Ectodermal cell (in vitro differentiated cells): ENCODE measurements around the gene C11orf54. TPM values are rescaled to one million over a fixed set of nuclear protein-coding genes. Genes with fewer than 3 reads are reported as not detected.

Experiments used
- H3K27ac ChIP-seq: 2 replicates; pipeline ENCODE4 v1.7.0; 2013; ENCODE audit warnings: mild to moderate bottlenecking, low read depth, low read length; ENCODE audit not compliant: insufficient read depth, poor library complexity, severe bottlenecking
- H3K27me3 ChIP-seq: 2 replicates; pipeline ENCODE4 v1.7.0; 2013; ENCODE audit warnings: mild to moderate bottlenecking, low read length; ENCODE audit not compliant: insufficient read depth, control insufficient read depth, poor library complexity, severe bottlenecking
- H3K36me3 ChIP-seq: one replicate; pipeline ENCODE4 v1.7.0; 2013; ENCODE audit warnings: low read length; ENCODE audit not compliant: control insufficient read depth, insufficient read depth
- H3K4me1 ChIP-seq: one replicate; pipeline ENCODE4 v1.7.0; 2013; ENCODE audit warnings: low read length; ENCODE audit not compliant: control insufficient read depth, insufficient read depth
- H3K4me3 ChIP-seq: 2 replicates; pipeline ENCODE4 v1.7.0; 2013; ENCODE audit warnings: low read depth, low read length, control low read depth; ENCODE audit not compliant: insufficient read depth
- H3K9me3 ChIP-seq: 2 replicates; pipeline ENCODE4 v1.7.0; 2013; ENCODE audit warnings: mild to moderate bottlenecking, low read length, moderate library complexity; ENCODE audit not compliant: control insufficient read depth
- WGBS, 2 experiments: methylation state at CpG; one replicate each; pipeline ENCODE4 v1.1.7; 2013; ENCODE audit warnings: missing lambda C conversion rate in 2 of 2; 5-methylcytosine and 5-hydroxymethylcytosine counted together
- polyA plus RNA-seq, 4 experiments: library from polyadenylated mRNA; stranded (reverse); fragments of 50-300 nt; gene quantifications; one replicate each; pipeline ENCODE4 v1.2.3, GENCODE V29; 2013

Gene C11orf54
- polyA plus RNA-seq (2013, experiment 1 of 4) = 32.8 TPM
- 36.0 TPM for polyA plus RNA-seq (2013, experiment 2 of 4)
- 32.1 TPM for polyA plus RNA-seq (2013, experiment 3 of 4)
- 35.6 TPM for polyA plus RNA-seq (2013, experiment 4 of 4)

DNA sequence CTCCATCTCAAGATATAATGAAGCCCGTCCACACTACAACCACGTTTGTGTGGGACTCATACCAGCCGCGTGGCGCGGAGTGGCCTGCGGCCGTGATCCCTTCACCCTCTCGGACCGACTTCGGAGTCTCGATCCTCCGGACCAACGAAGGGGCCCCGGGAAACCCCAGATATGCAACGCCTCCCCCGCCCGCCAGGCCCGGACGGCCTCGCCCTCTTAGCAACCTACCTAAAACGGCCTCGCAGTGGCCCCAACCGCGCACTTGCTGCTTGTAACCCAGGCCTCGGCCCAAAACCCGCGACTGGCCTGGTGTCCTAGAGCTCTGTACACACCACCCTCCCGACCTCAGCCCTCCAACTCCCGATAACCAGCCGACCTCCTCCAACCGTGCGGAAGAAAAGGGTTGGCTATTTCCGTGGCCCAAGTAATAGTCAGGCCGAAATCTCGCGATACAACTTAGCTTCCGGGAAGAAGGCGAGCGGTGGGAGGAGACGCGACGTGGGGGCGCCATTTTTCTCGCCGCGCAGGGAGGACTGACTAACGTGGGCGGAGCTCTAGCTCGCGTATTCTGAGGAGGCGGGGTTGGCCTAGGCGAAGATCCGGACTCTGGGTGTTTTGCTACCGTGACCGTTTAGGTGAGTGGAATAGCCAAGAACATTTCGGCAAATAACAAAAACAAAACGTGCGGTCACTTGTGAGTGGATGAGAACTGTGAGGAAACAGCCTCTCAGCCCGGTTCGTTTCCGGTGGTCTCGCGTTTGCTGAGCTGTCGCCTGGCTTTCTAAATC lies at the start of gene C11orf54, which contains the start of gene TAF1D:
C11orf54 (plus strand) TSS at position 579 of the 788 bp plus-strand sequence. CDS start 5,722 bp downstream, outside the sequence.
TAF1D (minus strand) TSS at position 402 of the 788 bp plus-strand sequence. CDS start 2,191 bp downstream, outside the sequence.
- H3K27me3 ChIP-seq = no peaks in the 10 kb centered on the region
- peak within 1 kb of the TSS; percentile 86 for H3K27ac ChIP-seq
- peak within 1 kb of the TSS; percentile 90 for H3K4me3 ChIP-seq
- WGBS, 2 experiments = 0% methylated on average over 65 of the region's 65 CpGs
- H3K9me3 ChIP-seq = no peaks in the 10 kb centered on the region
- H3K36me3 ChIP-seq = peaks cover 9% of the 10 kb centered on the region
- peaks cover 3% of the 10 kb centered on the region for H3K4me1 ChIP-seq

- 96 to 100% methylated on average over 2 of the region's 2 CpGs for WGBS, 2 experiments
- Histone ChIP-seq H3K27me3 (no peaks in the 10 kb centered on the region), H3K9me3 (no peaks in the 10 kb centered on the region), H3K36me3 (peaks cover 52% of the 10 kb centered on the region), H3K4me1 (no peaks in the 10 kb centered on the region), H3K27ac (no peak overlapping the region), H3K4me3 (no peak overlapping the region)
These were observed 47.4 kb upstream of the C11orf54 start for GRCh38 chr11:93694109-93694508.

DNA sequence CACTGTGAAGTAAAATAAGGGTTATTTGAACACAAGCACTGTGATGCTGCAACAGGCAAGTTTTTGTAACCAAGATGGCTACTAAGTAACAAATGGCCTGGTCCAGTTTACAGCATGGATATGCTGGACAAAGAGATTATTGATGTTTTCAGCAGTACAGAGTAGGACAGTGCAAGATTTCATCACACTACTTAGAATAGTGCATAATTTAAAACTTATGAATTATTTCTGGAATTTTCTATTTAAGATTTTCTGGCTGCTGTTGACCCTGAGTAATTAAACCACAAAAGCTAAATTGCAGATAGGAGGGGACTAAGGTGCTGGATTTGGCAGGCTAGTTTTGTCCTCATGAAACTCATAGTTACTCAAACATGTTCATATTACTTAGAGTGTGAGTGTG lies 46.9 kb upstream of the C11orf54 start:
- Histone ChIP-seq H3K27me3 (no peaks in the 10 kb centered on the region), H3K4me1 (no peaks in the 10 kb centered on the region), H3K36me3 (peaks cover 52% of the 10 kb centered on the region), H3K9me3 (no peaks in the 10 kb centered on the region), H3K4me3 (no peak overlapping the region), H3K27ac (no peak overlapping the region)

- no peak overlapping the region for H3K4me3 ChIP-seq
- no peak overlapping the region for H3K27ac ChIP-seq
- H3K27me3 ChIP-seq = no peaks in the 10 kb centered on the region
- H3K9me3 ChIP-seq = no peaks in the 10 kb centered on the region
- no peaks in the 10 kb centered on the region for H3K4me1 ChIP-seq
- peaks cover 50% of the 10 kb centered on the region for H3K36me3 ChIP-seq
- 93 to 94% methylated on average over 4 of the region's 4 CpGs for WGBS, 2 experiments
These were observed 43.9 kb upstream of the C11orf54 start for GRCh38 chr11:93697611-93698010.

DNA sequence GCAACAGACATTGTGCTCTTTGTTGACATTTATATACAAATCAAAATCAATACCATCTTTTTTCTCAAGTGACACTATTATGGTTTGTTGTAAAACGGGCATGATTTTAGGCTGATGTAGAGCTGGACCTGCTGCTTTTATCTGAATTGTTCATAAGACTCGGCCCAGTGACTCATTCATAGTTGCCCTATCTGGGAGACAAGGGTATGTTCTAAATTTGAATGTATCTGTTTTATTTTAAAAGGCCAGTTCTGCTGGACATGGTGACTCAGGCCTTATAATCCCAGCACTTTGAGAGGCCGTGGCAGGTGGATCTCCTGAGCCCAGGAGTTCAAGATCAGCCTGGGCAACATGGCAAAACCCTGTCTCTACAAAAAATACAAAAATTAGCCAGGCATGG lies 40.6 kb upstream of the C11orf54 start:
- H3K4me1 ChIP-seq = no peaks in the 10 kb centered on the region
- peaks cover 45% of the 10 kb centered on the region for H3K36me3 ChIP-seq
- no peak overlapping the region for H3K27ac ChIP-seq
- no peaks in the 10 kb centered on the region for H3K9me3 ChIP-seq
- WGBS, 2 experiments = 92 to 97% methylated on average over 3 of the region's 3 CpGs
- H3K27me3 ChIP-seq = no peaks in the 10 kb centered on the region
- H3K4me3 ChIP-seq = no peak overlapping the region

- peaks cover 40% of the 10 kb centered on the region for H3K36me3 ChIP-seq
- 93 to 98% methylated on average over 2 of the region's 2 CpGs for WGBS, 2 experiments
These were observed 37.2 kb upstream of the C11orf54 start for GRCh38 chr11:93704237-93704636.

GRCh38 chr11:93710239-93710638 lies 31.2 kb upstream of the C11orf54 start:
- 100% methylated on average over 1 of the region's 1 CpG; no CpG with 5 or more reads in 1 of the 2 experiments for WGBS, 2 experiments
- no peaks in the 10 kb centered on the region for H3K27me3 ChIP-seq
- no peak overlapping the region for H3K4me3 ChIP-seq
- no peaks in the 10 kb centered on the region for H3K4me1 ChIP-seq
- H3K9me3 ChIP-seq = peaks cover 4% of the 10 kb centered on the region
- H3K36me3 ChIP-seq = peaks cover 54% of the 10 kb centered on the region
- H3K27ac ChIP-seq = no peak overlapping the region

More at GRCh38 chr11:93704237-93704636, 37.2 kb upstream of the C11orf54 start:
- Histone ChIP-seq H3K27me3 (no peaks in the 10 kb centered on the region), H3K4me1 (no peaks in the 10 kb centered on the region), H3K4me3 (no peak overlapping the region), H3K27ac (no peak overlapping the region), H3K9me3 (peaks cover 4% of the 10 kb centered on the region)

DNA sequence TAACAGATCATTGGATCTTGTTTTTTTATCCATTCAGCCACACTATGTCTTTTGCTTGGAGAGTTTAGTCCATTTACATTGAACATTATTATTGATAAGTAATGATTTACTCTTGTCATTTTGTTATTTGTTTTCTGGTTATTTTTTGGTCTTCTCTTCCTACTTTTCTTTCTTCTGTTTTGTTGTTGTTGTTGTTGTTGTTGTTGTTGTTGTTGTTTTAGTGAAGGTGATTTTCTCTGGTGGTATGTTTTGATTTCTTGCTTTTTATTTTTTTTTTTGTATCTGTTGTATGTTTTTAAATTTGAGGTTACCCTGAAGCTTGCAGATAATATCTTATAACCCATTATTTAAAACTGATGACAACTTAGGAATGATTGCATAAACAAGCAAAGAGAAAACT lies 28.8 kb upstream of the C11orf54 start:
- H3K4me3 ChIP-seq = no peak overlapping the region

GRCh38 chr11:93715797-93716396 lies 25.6 kb upstream of the C11orf54 start:
- Histone ChIP-seq H3K4me3 (no peak overlapping the region), H3K4me1 (no peaks in the 10 kb centered on the region), H3K27ac (no peak overlapping the region), H3K27me3 (no peaks in the 10 kb centered on the region), H3K9me3 (no peaks in the 10 kb centered on the region), H3K36me3 (peaks cover 18% of the 10 kb centered on the region)
- 79 to 89% methylated on average over 3 to 4 of the region's 4 CpGs for WGBS, 2 experiments

More for the DNA sequence above, 28.8 kb upstream of the C11orf54 start:
- Histone ChIP-seq H3K27me3 (no peaks in the 10 kb centered on the region), H3K9me3 (peaks cover 4% of the 10 kb centered on the region), H3K4me1 (no peaks in the 10 kb centered on the region), H3K27ac (no peak overlapping the region), H3K36me3 (peaks cover 44% of the 10 kb centered on the region)

DNA sequence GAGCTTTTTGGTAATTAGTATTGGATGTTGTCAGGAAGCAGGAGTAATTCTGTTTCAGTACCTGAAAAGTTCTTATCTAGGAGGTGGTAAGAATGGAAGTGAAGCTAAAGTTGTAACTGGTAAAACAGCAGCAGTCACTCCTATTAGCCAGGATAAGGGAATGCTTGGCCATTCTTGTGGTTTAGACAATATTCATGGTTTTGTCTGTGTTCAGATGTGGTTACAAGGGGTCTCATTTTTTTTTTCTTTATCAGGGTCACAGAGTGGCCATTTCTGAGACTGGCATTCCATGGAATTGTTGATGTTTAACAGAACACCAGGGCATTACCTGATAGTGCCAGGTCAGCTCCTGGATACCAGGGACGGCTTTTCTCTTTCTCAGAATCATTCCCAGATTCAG lies 24.0 kb upstream of the C11orf54 start:
- Histone ChIP-seq H3K4me1 (no peaks in the 10 kb centered on the region), H3K36me3 (peaks cover 14% of the 10 kb centered on the region), H3K27me3 (no peaks in the 10 kb centered on the region), H3K9me3 (no peaks in the 10 kb centered on the region), H3K4me3 (no peak overlapping the region), H3K27ac (no peak overlapping the region)
- WGBS, 2 experiments = 81 to 93% methylated on average over 1 of the region's 1 CpG
